Vein endothelial cell (primary cell): ENCODE measurements around the gene CDC20B. TPM values are rescaled to one million over a fixed set of nuclear protein-coding genes. Genes with fewer than 3 reads are reported as not detected.

Experiments used
- small RNA-seq: library from RNA; depleted of rRNA; stranded (forward); fragments of <200 nt; gene quantifications from one replicate; pipeline ENCODE3, GENCODE V24; 2012
- total RNA-seq: library from RNA; depleted of rRNA; stranded (reverse); fragments of >200 nt; gene quantifications from 2 replicates; pipeline ENCODE4 v1.2.3, GENCODE V29; 2012

The CDC20B gene, protein sequence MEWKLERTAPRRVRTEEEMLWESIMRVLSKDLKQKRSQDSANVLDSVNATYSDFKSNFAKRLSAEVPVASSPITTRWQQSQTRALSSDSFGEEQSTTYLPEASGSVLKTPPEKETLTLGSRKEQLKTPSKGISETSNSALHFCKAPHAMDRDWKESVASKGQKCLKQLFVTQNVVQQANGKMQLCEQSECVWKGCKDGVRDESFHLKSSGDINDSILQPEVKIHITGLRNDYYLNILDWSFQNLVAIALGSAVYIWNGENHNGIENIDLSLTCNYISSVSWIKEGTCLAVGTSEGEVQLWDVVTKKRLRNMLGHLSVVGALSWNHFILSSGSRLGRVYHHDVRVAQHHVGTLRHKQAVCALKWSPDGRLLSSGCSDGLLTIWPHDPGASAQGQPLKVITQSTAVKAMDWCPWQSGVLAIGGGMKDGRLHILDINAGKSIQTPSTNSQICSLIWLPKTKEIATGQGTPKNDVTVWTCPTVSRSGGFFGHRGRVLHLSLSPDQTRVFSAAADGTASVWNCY
- under 0.01 and 0.19 TPM in 2 replicates for total RNA-seq

DNA sequence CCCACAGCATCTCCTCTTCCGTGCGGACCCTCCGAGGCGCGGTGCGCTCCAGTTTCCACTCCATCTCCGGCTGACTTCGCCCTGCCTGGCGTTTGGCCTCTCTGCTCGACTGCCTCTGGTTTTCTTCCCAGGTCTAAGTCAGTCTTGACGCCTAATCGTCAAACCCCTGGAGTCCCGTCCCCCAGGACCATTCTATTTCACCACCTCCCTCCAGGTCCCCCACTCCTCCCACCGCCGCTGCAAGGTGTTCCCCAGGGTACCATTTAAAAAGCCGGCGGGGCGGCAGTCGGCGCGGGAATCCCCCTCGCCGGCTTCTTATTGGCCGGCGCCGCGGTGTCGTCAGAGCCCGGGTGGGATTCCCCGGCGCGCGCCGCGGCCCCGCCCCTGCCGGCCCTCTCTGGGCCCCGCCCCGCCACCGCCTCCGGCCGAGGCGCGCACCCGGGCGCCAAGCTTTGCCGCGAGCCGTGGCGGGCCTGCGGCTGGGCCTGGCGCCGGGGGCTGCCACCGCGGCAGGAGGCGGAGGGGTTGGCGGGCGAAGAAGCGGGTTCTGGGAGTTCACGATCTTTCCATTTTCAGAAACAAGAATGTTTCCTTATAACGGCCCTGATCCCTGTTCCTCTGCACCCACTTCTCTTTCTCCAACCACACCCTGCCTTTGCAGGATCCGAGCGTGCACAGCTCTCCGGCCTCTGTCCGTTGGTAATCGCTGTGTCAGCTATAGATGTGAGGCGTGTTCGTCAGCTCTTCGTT lies at the start of gene CDC20B:
Gene CDC20B, minus strand, starts transcription at position 241 of the 750 bp plus-strand sequence. Its CDS starts 177 bp downstream, at position 64.

DNA sequence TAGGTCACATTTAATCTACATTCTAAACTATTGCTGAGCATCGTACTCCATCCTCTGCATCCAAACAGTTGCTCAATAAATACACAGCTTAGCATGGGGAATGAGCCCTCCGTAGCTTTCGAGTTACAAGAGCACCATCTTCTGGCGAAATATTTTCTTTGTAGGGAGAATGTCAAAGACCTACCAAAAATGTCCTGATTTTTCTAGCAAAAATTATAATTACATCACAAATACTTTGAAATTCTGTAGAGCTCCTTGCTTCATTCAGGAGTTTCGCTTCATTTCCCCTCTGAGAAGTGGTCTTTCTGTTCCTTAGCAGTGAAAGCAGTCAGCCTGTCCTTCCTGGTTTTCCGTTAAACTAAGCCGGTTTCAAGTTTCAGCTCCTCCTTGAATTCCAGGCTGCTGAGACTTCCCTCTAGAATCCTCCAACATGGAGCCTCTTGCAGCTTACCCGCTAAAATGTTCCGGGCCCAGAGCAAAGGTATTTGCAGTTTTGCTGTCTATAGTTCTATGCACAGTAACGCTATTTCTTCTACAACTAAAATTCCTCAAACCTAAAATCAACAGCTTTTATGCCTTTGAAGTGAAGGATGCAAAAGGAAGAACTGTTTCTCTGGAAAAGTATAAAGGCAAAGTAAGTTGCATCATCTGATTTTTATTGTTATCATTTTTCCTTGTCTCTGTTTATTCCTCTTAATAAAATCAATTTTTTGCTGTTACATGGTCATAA lies 13.0 kb downstream of the CDC20B start, which contains the start of gene GPX8:
Gene GPX8, plus strand, starts transcription at position 409 of the 730 bp plus-strand sequence. Its CDS starts 22 bp downstream, at position 431.

DNA sequence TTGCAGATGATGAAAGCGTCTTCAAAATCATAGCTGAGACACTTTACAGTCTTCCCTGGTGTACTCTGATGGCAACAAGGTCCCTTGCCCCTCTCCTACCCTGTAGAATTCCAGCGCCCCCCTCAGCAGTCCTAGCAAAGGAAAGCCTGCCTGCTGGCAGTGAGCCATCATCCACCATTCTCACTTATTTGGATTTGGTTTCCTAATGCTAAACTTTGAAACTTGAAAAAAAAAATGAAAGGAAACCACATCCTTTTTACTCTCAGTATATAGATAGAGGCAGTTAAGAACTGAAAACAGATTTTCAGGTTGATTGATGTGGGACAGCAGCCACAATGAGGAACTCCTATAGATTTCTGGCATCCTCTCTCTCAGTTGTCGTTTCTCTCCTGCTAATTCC lies 70.6 kb downstream of the CDC20B start, which contains the start of gene GZMA:
Gene GZMA, plus strand, starts transcription at position 299 of the 400 bp plus-strand sequence. Its CDS starts 37 bp downstream, at position 336.

Small RNAs within 50 kb of the gene (small RNA-seq; reads per million reads assigned to genes)
- gene MIR449A (0.66 reads per million, percentile 42 among the genes with 10 or more reads in this experiment), gene MIR449B (not detected), gene MIR449C (0.77 reads per million, percentile 48 among the genes with 10 or more reads in this experiment)

Other genes starting within 250 kb of the CDC20B start
- gene ESM1, start 187.6 kb downstream of the CDC20B start, total RNA-seq = 181 and 274 TPM in 2 replicates
- gene GZMK, start 148.9 kb downstream of the CDC20B start, total RNA-seq = not detected in 2 replicates
- gene GZMA, start 70.5 kb downstream of the CDC20B start, total RNA-seq = 0.33 TPM in 1 of 2 replicates, not detected in the other
- gene GPX8, start 13.0 kb downstream of the CDC20B start, total RNA-seq = 80.4 and 84.5 TPM in 2 replicates
- not detected in 2 replicates for gene MCIDAS, start 54.1 kb upstream of the CDC20B start, total RNA-seq
- 0.33 and 0.48 TPM in 2 replicates for gene CCNO, start 60.4 kb upstream of the CDC20B start, total RNA-seq
- gene DHX29, start 134.5 kb upstream of the CDC20B start, total RNA-seq = 26.8 and 39.6 TPM in 2 replicates
- 88.4 and 95.0 TPM in 2 replicates for gene MTREX, start 134.8 kb upstream of the CDC20B start, total RNA-seq